ENCODE data around the gene FBXO36. TPM values are rescaled to one million over a fixed set of nuclear protein-coding genes. Genes with fewer than 3 reads are reported as not detected.

The FBXO36 gene
- total and polyA plus RNA-seq, 2 of the 8 experiments (the other 6 are each of a cell fraction or from before 2014, with no cell fraction given), result 3.4 TPM

GRCh38 chr2:229930656-229931055 lies 8.4 kb downstream of the FBXO36 start:
- CTCF ChIA-PET (ENCODE audit: partially characterized antibody), result interaction anchor here (0.9 to 2.5 kb wide), 2 partner anchors 131 to 137 kb away, joined by 3 to 7 read pairs; partner anchors contain the start of gene SLC16A14
- no peak overlapping the region for H3K27ac ChIP-seq (ENCODE audit: low read depth, low read length)
- no peak overlapping the region for H3K4ac ChIP-seq (replicated peaks; ENCODE audit: insufficient read length, low read depth, low read length)
- TF ChIP-seq CHD1 (IDR thresholded peaks at IDR 0.05; ENCODE audit: low read depth, low read length) (no peak), TBP (IDR thresholded peaks at IDR 0.05; ENCODE audit: low read depth, low read length) (no peak), HDAC6 (IDR thresholded peaks at IDR 0.05; ENCODE audit: low read depth, low read length) (no peak), FOSL1 (IDR thresholded peaks at IDR 0.05; ENCODE audit: insufficient read depth, low read depth, low read length) (no peak), SUZ12 (IDR thresholded peaks at IDR 0.05; ENCODE audit: low read length) (no peak), RXRA (IDR thresholded peaks at IDR 0.05; ENCODE audit: insufficient read depth, low read depth, low read length) (no peak), ZNF274 (IDR thresholded peaks at IDR 0.05; ENCODE audit: borderline replicate concordance, extremely low read depth, low read length) (no peak), GABPA (IDR thresholded peaks at IDR 0.05; ENCODE audit: borderline replicate concordance, insufficient read depth, low read length) (no peak), SAP30 (IDR thresholded peaks at IDR 0.05; ENCODE audit: insufficient read depth, insufficient replicate concordance, low read length) (no peak), KDM5A (IDR thresholded peaks at IDR 0.05; ENCODE audit: low read length) (no peak), SP2 (IDR thresholded peaks at IDR 0.05; ENCODE audit: low read length) (no peak), EGR1 (IDR thresholded peaks at IDR 0.05; ENCODE audit: borderline replicate concordance, low read depth, low read length) (no peak), MAFK (IDR thresholded peaks at IDR 0.05; ENCODE audit: low read depth, low read length) (no peak)
- TF ChIP-seq, protein P1, sequence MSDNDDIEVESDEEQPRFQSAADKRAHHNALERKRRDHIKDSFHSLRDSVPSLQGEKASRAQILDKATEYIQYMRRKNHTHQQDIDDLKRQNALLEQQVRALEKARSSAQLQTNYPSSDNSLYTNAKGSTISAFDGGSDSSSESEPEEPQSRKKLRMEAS (IDR thresholded peaks at IDR 0.05), result no peak

More at GRCh38 chr2:229930656-229931055, 8.4 kb downstream of the FBXO36 start:
- Histone ChIP-seq H3K4me1 (replicated peaks in 1 of 4; ENCODE audit: control insufficient read depth in 3 of 4, insufficient read depth in 4 of 4, low read length in 3 of 4) (no peaks in the 10 kb centered on the region; a peak in 1 of 7 replicates), H2BK15ac (ENCODE audit: low read length) (no peak overlapping the region), H3K9me3 (ENCODE audit: insufficient read depth in 2 of 2, low read depth in 1 of 2, low read length in 1 of 2) (no peaks in the 10 kb centered on the region), H3K9ac (replicated peaks in 1 of 4; ENCODE audit: extremely low read depth in 1 of 4, low read depth in 3 of 4, low read length in 3 of 4) (no peak overlapping the region), H2BK5ac (ENCODE audit: low read depth, low read length) (no peak overlapping the region), H4K91ac (replicated peaks; ENCODE audit: insufficient read length, low read length) (no peak overlapping the region), H4K8ac (ENCODE audit: extremely low read depth, insufficient read depth, low read length) (no peak overlapping the region; the same call in 1 of the 2 replicates), H3K79me2 (ENCODE audit: control insufficient read depth in 1 of 2, insufficient read depth in 2 of 2, low read length in 2 of 2) (peaks cover 0 to 2% of the 10 kb centered on the region in 2 experiments; a peak in 1 of 4 replicates), H4K20me1 (replicated peaks in 1 of 2; ENCODE audit: control insufficient read depth in 1 of 2, insufficient read depth in 2 of 2, low read length in 2 of 2) (no peaks in the 10 kb centered on the region), H3K23ac (ENCODE audit: insufficient read length) (no peak overlapping the region), H3K27me3 (replicated peaks in 1 of 4; ENCODE audit: control insufficient read depth in 3 of 4, extremely low read depth in 1 of 4, insufficient read depth in 3 of 4, low read length in 3 of 4) (no peaks in the 10 kb centered on the region), H2AK5ac (ENCODE audit: low read depth, low read length) (no peak overlapping the region), H3K79me1 (ENCODE audit: low read depth, low read length) (no peaks in the 10 kb centered on the region), H2BK20ac (ENCODE audit: low read length) (no peak overlapping the region), H2AFZ (ENCODE audit: low read length) (no peak overlapping the region), H3K56ac (replicated peaks; ENCODE audit: insufficient read length, low read depth, low read length) (no peak overlapping the region), H3K4me2 (ENCODE audit: insufficient read depth in 1 of 2, low read depth in 2 of 2, low read length in 2 of 2) (no peak overlapping the region), H3K23me2 (ENCODE audit: low read depth, low read length) (no peaks in the 10 kb centered on the region), H3K14ac (ENCODE audit: insufficient read length) (no peak overlapping the region), H2BK120ac (replicated peaks; ENCODE audit: low read depth, low read length) (no peak overlapping the region), H2BK12ac (ENCODE audit: low read depth, low read length) (no peak overlapping the region), H3K18ac (ENCODE audit: extremely low read depth, low read length) (no peak overlapping the region), H3K4me3 (ENCODE audit: extremely low read depth in 1 of 4, insufficient read depth in 2 of 4, low read depth in 3 of 4, low read length in 4 of 4) (no peak overlapping the region), H3K36me3 (ENCODE audit: control insufficient read depth in 2 of 4, insufficient read depth in 4 of 4, low read length in 3 of 4) (no peaks in the 10 kb centered on the region), H4K5ac (ENCODE audit: insufficient read length, low read depth, low read length) (no peak overlapping the region)
- FAIRE-seq (no peak), DNase-seq (ENCODE audit: low read depth in 1 of 2, low spot score in 2 of 2) (no peak)
- POLR2A ChIA-PET (ENCODE audit: partially characterized antibody), result interaction anchor here (1.1 kb wide), 1 partner anchor 18 kb away, joined by 3 read pairs; no protein-coding TSS in a partner anchor
- WGBS, 2 experiments (ENCODE audit: extremely low coverage in 1 of 2, insufficient coverage in 1 of 2, insufficient read length in 1 of 2, insufficient replicate concordance in 2 of 2, low coverage in 1 of 2, low lambda C conversion rate in 2 of 2, missing lambda C conversion rate in 1 of 2), result 86% methylated on average over 7 of the region's 7 CpGs; no CpG with 5 or more reads in 1 of the 2 experiments
